Esophagus (tissue), 2 donors: Measurements from ENCODE around the gene TMTC1. TPM values are rescaled to one million over a fixed set of nuclear protein-coding genes. Genes with fewer than 3 reads are reported as not detected.

Source experiments
- H3K27ac ChIP-seq, 2 donors: one replicate each; pipeline ENCODE4 v1.5.1; 2013; ENCODE audit warnings: low read depth in 2 of 2, mild to moderate bottlenecking in 2 of 2, inconsistent platforms in 1 of 2, low read length in 1 of 2, moderate library complexity in 1 of 2
- H3K27me3 ChIP-seq, 2 donors: one replicate each; pipeline ENCODE4 v1.6.1; 2013; ENCODE audit warnings: low read length in 2 of 2, control low read depth in 1 of 2, mild to moderate bottlenecking in 1 of 2; ENCODE audit not compliant: insufficient read depth in 2 of 2, control insufficient read depth in 1 of 2
- H3K36me3 ChIP-seq, 2 donors: one replicate each; pipeline ENCODE4 v1.6.1; 2013; ENCODE audit warnings: low read length in 1 of 2; ENCODE audit not compliant: control insufficient read depth in 2 of 2, insufficient read depth in 2 of 2
- H3K4me1 ChIP-seq, 2 donors: one replicate each; pipeline ENCODE4 v1.6.1; 2013; ENCODE audit warnings: low read length in 1 of 2; ENCODE audit not compliant: control insufficient read depth in 2 of 2, insufficient read depth in 2 of 2
- H3K4me3 ChIP-seq, 2 donors: one replicate each; pipeline ENCODE4 v1.5.1; 2013; ENCODE audit warnings: low read length in 2 of 2, mild to moderate bottlenecking in 2 of 2, low read depth in 1 of 2, moderate library complexity in 1 of 2
- H3K9me3 ChIP-seq, 2 donors: one replicate each; pipeline ENCODE4 v1.6.1; 2013; ENCODE audit warnings: mild to moderate bottlenecking in 2 of 2, low read depth in 1 of 2, low read length in 1 of 2, moderate library complexity in 1 of 2; ENCODE audit not compliant: control insufficient read depth in 2 of 2, insufficient read depth in 1 of 2
- WGBS, 2 donors: extraction: QIAGEN DNeasy Blood & Tissue Kit; methylation state at CpG; one replicate each; pipeline ENCODE4 v1.1.7; 2013; 5-methylcytosine and 5-hydroxymethylcytosine counted together
- polyA plus RNA-seq, 2 donors: library from polyadenylated mRNA; stranded (reverse); fragments of 200-250 nt; gene quantifications; one replicate each; pipeline ENCODE4 v1.2.3, GENCODE V29; 2013
- donor health status: healthy with polysubstance abuse.
- donor health status: Bipolar disorder and iron deficiency.

TMTC1 gene
- polyA plus RNA-seq, 2 donors = 1.3 to 1.6 TPM

- H3K4me1 ChIP-seq = no peaks in the 10 kb centered on the region
- H3K9me3 ChIP-seq = no peaks in the 10 kb centered on the region
- WGBS, 2 donors = 70 to 80% methylated on average over 2 of the region's 2 CpGs
- H3K27me3 ChIP-seq = no peaks in the 10 kb centered on the region
- H3K4me3 ChIP-seq = no peak overlapping the region
- no peak overlapping the region for H3K27ac ChIP-seq
- H3K36me3 ChIP-seq = no peaks in the 10 kb centered on the region
Observed at GRCh38 chr12:29667011-29667410, 116.7 kb downstream of the TMTC1 start.

GRCh38 chr12:29665107-29665506 is 118.6 kb downstream of the TMTC1 start:
- Histone ChIP-seq H3K27me3 (no peaks in the 10 kb centered on the region), H3K9me3 (no peaks in the 10 kb centered on the region), H3K27ac (no peak overlapping the region), H3K4me3 (no peak overlapping the region), H3K4me1 (no peaks in the 10 kb centered on the region), H3K36me3 (no peaks in the 10 kb centered on the region)
- WGBS, 2 donors = 66 to 80% methylated on average over 5 of the region's 5 CpGs

GRCh38 chr12:29662734-29663323 is 120.9 kb downstream of the TMTC1 start:
- 48 to 50% methylated on average over 9 of the region's 9 CpGs for WGBS, 2 donors
- H3K27ac ChIP-seq = no peak overlapping the region
- H3K36me3 ChIP-seq = no peaks in the 10 kb centered on the region
- H3K4me3 ChIP-seq = no peak overlapping the region
- no peaks in the 10 kb centered on the region for H3K27me3 ChIP-seq
- H3K4me1 ChIP-seq = no peaks in the 10 kb centered on the region
- H3K9me3 ChIP-seq = no peaks in the 10 kb centered on the region

GRCh38 chr12:29660847-29661246 is 122.9 kb downstream of the TMTC1 start:
- H3K4me1 ChIP-seq = no peaks in the 10 kb centered on the region
- H3K36me3 ChIP-seq = no peaks in the 10 kb centered on the region
- no peaks in the 10 kb centered on the region for H3K27me3 ChIP-seq
- no peaks in the 10 kb centered on the region for H3K9me3 ChIP-seq
- no peak overlapping the region for H3K27ac ChIP-seq
- WGBS, 2 donors = 77 to 85% methylated on average over 6 of the region's 6 CpGs
- H3K4me3 ChIP-seq = no peak overlapping the region

- no peaks in the 10 kb centered on the region for H3K36me3 ChIP-seq
- no peak overlapping the region for H3K27ac ChIP-seq
- 89 to 93% methylated on average over 3 of the region's 3 CpGs for WGBS, 2 donors
- no peak overlapping the region for H3K4me3 ChIP-seq
- H3K4me1 ChIP-seq = no peaks in the 10 kb centered on the region
- H3K27me3 ChIP-seq = no peaks in the 10 kb centered on the region
- H3K9me3 ChIP-seq = no peaks in the 10 kb centered on the region
Observed at GRCh38 chr12:29656762-29657538, 126.8 kb downstream of the TMTC1 start.

GRCh38 chr12:29655861-29656260 is 127.9 kb downstream of the TMTC1 start:
- Histone ChIP-seq H3K27me3 (no peaks in the 10 kb centered on the region), H3K9me3 (no peaks in the 10 kb centered on the region), H3K4me1 (no peaks in the 10 kb centered on the region), H3K36me3 (no peaks in the 10 kb centered on the region), H3K4me3 (no peak overlapping the region), H3K27ac (no peak overlapping the region)
- 69 to 78% methylated on average over 6 of the region's 6 CpGs for WGBS, 2 donors

- 91 to 92% methylated on average over 4 of the region's 4 CpGs for WGBS, 2 donors
- no peaks in the 10 kb centered on the region for H3K27me3 ChIP-seq
- no peaks in the 10 kb centered on the region for H3K9me3 ChIP-seq
- no peak overlapping the region for H3K27ac ChIP-seq
- H3K36me3 ChIP-seq = no peaks in the 10 kb centered on the region
- no peak overlapping the region for H3K4me3 ChIP-seq
- H3K4me1 ChIP-seq = no peaks in the 10 kb centered on the region
Observed at GRCh38 chr12:29653286-29653685, 130.5 kb downstream of the TMTC1 start.

GRCh38 chr12:29650371-29650770 is 133.4 kb downstream of the TMTC1 start:
- Histone ChIP-seq H3K27ac (no peak overlapping the region), H3K9me3 (no peaks in the 10 kb centered on the region), H3K36me3 (no peaks in the 10 kb centered on the region), H3K27me3 (no peaks in the 10 kb centered on the region), H3K4me1 (no peaks in the 10 kb centered on the region), H3K4me3 (no peak overlapping the region)
- 87 to 91% methylated on average over 4 of the region's 4 CpGs for WGBS, 2 donors

GRCh38 chr12:29649722-29650121 is 134.0 kb downstream of the TMTC1 start:
- Histone ChIP-seq H3K4me3 (no peak overlapping the region), H3K9me3 (no peaks in the 10 kb centered on the region), H3K4me1 (no peaks in the 10 kb centered on the region), H3K27me3 (no peaks in the 10 kb centered on the region), H3K27ac (no peak overlapping the region), H3K36me3 (no peaks in the 10 kb centered on the region)
- WGBS, 2 donors = 58 to 66% methylated on average over 2 of the region's 2 CpGs
